HepG2 (cell line): ENCODE data around the gene NUBP2. TPM values are rescaled to one million over a fixed set of nuclear protein-coding genes. Genes with fewer than 3 reads are reported as not detected.

Experiments
- ARNT ChIP-seq: fragments of 450-650 bp; IDR thresholded peaks from 2 replicates; pipeline ENCODE4 v1.6.1; 2017
- ATAD3A ChIP-seq: sonication (generic); formaldehyde crosslinking; IDR thresholded peaks from 2 replicates; pipeline ENCODE4 v1.4.0; 2020; ENCODE audit warnings: missing genetic modification reagents
- FOXK2 ChIP-seq: fragments of 450-650 bp; IDR thresholded peaks from 2 replicates; pipeline ENCODE4 v1.6.1; 2016
- HDAC6 ChIP-seq: fragments of 200-600 bp; sonication (generic); IDR thresholded peaks from 2 replicates; pipeline ENCODE4 v1.7.0; 2017; ENCODE audit warnings: mild to moderate bottlenecking, antibody characterized with exemption, low read length, low read depth
- KLF16 ChIP-seq, 2 experiments: sonication (generic) in 1 of 2; formaldehyde crosslinking in 1 of 2; IDR thresholded peaks; 2 replicates each; pipeline versions ENCODE4 v1.6.1 to v1.8.0; 2016 to 2023; ENCODE audit warnings: missing genetic modification reagents in 2 of 2, missing compliant biosample characterization in 1 of 2
- MBNL3 ChIP-seq: fragments of 250-450 bp; sonication (Bioruptor Pico); conservative IDR thresholded peaks from 2 replicates; pipeline ENCODE4 v1.8.0; 2022; ENCODE audit warnings: mild to moderate bottlenecking, inconsistent platforms
- ONECUT2 ChIP-seq: sonication (generic); formaldehyde crosslinking; IDR thresholded peaks from 2 replicates; pipeline ENCODE4 v1.4.0; 2020; ENCODE audit warnings: missing genetic modification reagents
- POGK ChIP-seq: sonication (generic); formaldehyde crosslinking; conservative IDR thresholded peaks from 2 replicates; pipeline ENCODE4 v1.8.0; 2022; ENCODE audit warnings: mild to moderate bottlenecking, moderate library complexity, missing genetic modification reagents
- RXRB ChIP-seq: IDR thresholded peaks from 2 replicates; pipeline ENCODE4 v1.6.1; 2016; ENCODE audit warnings: borderline replicate concordance, missing genetic modification reagents, missing compliant biosample characterization
- SKIL ChIP-seq: sonication (generic); formaldehyde crosslinking; IDR thresholded peaks from 2 replicates; pipeline ENCODE4 v1.8.0; 2022; ENCODE audit warnings: missing genetic modification reagents, mild to moderate bottlenecking, moderate library complexity, borderline replicate concordance
- SYNCRIP ChIP-seq: fragments of 200-400 bp; formaldehyde crosslinking; IDR thresholded peaks from 2 replicates; pipeline ENCODE4 v1.6.1; 2018; ENCODE audit warnings: mild to moderate bottlenecking, low read depth, low read length; ENCODE audit not compliant: insufficient read depth
- YEATS2 ChIP-seq: sonication (generic); formaldehyde crosslinking; IDR thresholded peaks from 2 replicates; pipeline ENCODE4 v1.4.0; 2020; ENCODE audit warnings: missing genetic modification reagents, borderline replicate concordance
- ZNF24 ChIP-seq: fragments of 450-650 bp; IDR thresholded peaks from 2 replicates; pipeline ENCODE4 v1.6.1; 2017; ENCODE audit warnings: antibody characterized with exemption, mild to moderate bottlenecking
- ZNF367 ChIP-seq: sonication (generic); formaldehyde crosslinking; IDR thresholded peaks from 2 replicates; pipeline ENCODE4 v1.4.0; 2020; ENCODE audit warnings: missing genetic modification reagents, borderline replicate concordance
- ZNF44 ChIP-seq: sonication (generic); formaldehyde crosslinking; IDR thresholded peaks from 2 replicates; pipeline ENCODE4 v1.5.1; 2020; ENCODE audit warnings: mild to moderate bottlenecking, missing genetic modification reagents
- ZNF567 ChIP-seq: sonication (generic); formaldehyde crosslinking; IDR thresholded peaks from 2 replicates; pipeline ENCODE4 v1.8.1; 2023; ENCODE audit warnings: mild to moderate bottlenecking, missing genetic modification reagents, borderline replicate concordance
- ZNF747 ChIP-seq: sonication (generic); formaldehyde crosslinking; IDR thresholded peaks from 2 replicates; pipeline ENCODE4 v1.8.1; 2023; ENCODE audit warnings: missing genetic modification reagents, mild to moderate bottlenecking, borderline replicate concordance
- ZNF761 ChIP-seq: sonication (generic); formaldehyde crosslinking; conservative IDR thresholded peaks from 2 replicates; pipeline ENCODE4 v1.4.0; 2020; ENCODE audit warnings: mild to moderate bottlenecking, missing genetic modification reagents
- polyA plus RNA-seq, 8 experiments: library from polyadenylated mRNA; depleted of rRNA in 3 of 8; stranded (reverse) in 7 of 8; unstranded in 1 of 8; fragments of >200 nt; fragmentation: Illumina TruSeq in 4 of 8; extraction: Trizol in 4 of 8; gene quantifications; 2 replicates each; pipeline versions ENCODE4 v1.2.1 to v1.2.3, GENCODE V29; 2011 to 2016; ENCODE audit warnings: low read depth in 4 of 8, missing spikeins in 1 of 8, mixed read lengths in 1 of 8; ENCODE audit not compliant: insufficient read depth in 1 of 8
- total RNA-seq, 5 experiments: library from RNA; depleted of rRNA; stranded (reverse); fragments of >200 nt; fragmentation: Illumina TruSeq; extraction: Trizol; gene quantifications; 2 replicates each; pipeline ENCODE4 v1.2.3, GENCODE V29; 2016; ENCODE audit warnings: low read depth in 1 of 5
- TF ChIP-seq, protein P1 (sequence below): sonication (generic); formaldehyde crosslinking; IDR thresholded peaks from 2 replicates; pipeline ENCODE4 v1.5.0; 2020; ENCODE audit warnings: mild to moderate bottlenecking, missing genetic modification reagents, moderate library complexity
- TF ChIP-seq, protein P2 (sequence below): sonication (generic); formaldehyde crosslinking; IDR thresholded peaks from 2 replicates; pipeline ENCODE4 v1.4.0; 2020; ENCODE audit warnings: missing genetic modification reagents
- TF ChIP-seq, protein P3 (sequence below): sonication (generic); formaldehyde crosslinking; IDR thresholded peaks from 2 replicates; pipeline ENCODE4 v1.4.0; 2020; ENCODE audit warnings: missing genetic modification reagents, mild to moderate bottlenecking, borderline replicate concordance

The NUBP2 gene
- total and polyA plus RNA-seq, 2 of the 13 experiments (the other 11 are each of a cell fraction or from before 2014, with no cell fraction given) = 25.7 to 61.5 TPM

GRCh38 chr16:1823821-1824220 lies 41.1 kb downstream of the NUBP2 start (continued):
- TF ChIP-seq, protein P1, sequence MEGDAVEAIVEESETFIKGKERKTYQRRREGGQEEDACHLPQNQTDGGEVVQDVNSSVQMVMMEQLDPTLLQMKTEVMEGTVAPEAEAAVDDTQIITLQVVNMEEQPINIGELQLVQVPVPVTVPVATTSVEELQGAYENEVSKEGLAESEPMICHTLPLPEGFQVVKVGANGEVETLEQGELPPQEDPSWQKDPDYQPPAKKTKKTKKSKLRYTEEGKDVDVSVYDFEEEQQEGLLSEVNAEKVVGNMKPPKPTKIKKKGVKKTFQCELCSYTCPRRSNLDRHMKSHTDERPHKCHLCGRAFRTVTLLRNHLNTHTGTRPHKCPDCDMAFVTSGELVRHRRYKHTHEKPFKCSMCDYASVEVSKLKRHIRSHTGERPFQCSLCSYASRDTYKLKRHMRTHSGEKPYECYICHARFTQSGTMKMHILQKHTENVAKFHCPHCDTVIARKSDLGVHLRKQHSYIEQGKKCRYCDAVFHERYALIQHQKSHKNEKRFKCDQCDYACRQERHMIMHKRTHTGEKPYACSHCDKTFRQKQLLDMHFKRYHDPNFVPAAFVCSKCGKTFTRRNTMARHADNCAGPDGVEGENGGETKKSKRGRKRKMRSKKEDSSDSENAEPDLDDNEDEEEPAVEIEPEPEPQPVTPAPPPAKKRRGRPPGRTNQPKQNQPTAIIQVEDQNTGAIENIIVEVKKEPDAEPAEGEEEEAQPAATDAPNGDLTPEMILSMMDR (CRISPR knock-in tag) = peak; percentile 87
- 0 out of 2 replicates have a peak, but pooled peaks have one; percentile 22 for TF ChIP-seq POGK (CRISPR knock-in tag)
- no peak for TF ChIP-seq ONECUT2 (CRISPR knock-in tag)
- no peak for TF ChIP-seq SKIL
- TF ChIP-seq ATAD3A = no peak
- TF ChIP-seq YEATS2 (CRISPR knock-in tag) = peak; percentile 22; the same call in 1 of the 2 replicates
- no peak for TF ChIP-seq SYNCRIP
- TF ChIP-seq FOXK2 = no peak
- peak in 1 of 2 experiments; percentile 50; a peak in 1 of 4 replicates for TF ChIP-seq KLF16 (CRISPR knock-in tag; IDR thresholded peaks at IDR 0.05)
- no peak for TF ChIP-seq RXRB (CRISPR knock-in tag)
- no peak for TF ChIP-seq ZNF367 (CRISPR knock-in tag)
- no peak for TF ChIP-seq ZNF761 (CRISPR knock-in tag)
- TF ChIP-seq ZNF567 (CRISPR knock-in tag) = no peak
- TF ChIP-seq MBNL3 (CRISPR knock-in tag) = no peak
- TF ChIP-seq, protein P2, sequence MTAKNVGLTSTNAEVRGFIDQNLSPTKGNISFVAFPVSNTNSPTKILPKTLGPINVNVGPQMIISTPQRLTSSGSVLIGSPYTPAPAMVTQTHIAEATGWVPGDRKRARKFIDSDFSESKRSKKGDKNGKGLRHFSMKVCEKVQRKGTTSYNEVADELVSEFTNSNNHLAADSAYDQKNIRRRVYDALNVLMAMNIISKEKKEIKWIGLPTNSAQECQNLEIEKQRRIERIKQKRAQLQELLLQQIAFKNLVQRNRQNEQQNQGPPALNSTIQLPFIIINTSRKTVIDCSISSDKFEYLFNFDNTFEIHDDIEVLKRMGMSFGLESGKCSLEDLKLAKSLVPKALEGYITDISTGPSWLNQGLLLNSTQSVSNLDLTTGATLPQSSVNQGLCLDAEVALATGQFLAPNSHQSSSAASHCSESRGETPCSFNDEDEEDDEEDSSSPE (CRISPR knock-in tag) = peak; percentile 18; the same call in 1 of the 2 replicates
- TF ChIP-seq ZNF44 (CRISPR knock-in tag) = no peak
- TF ChIP-seq, protein P3, sequence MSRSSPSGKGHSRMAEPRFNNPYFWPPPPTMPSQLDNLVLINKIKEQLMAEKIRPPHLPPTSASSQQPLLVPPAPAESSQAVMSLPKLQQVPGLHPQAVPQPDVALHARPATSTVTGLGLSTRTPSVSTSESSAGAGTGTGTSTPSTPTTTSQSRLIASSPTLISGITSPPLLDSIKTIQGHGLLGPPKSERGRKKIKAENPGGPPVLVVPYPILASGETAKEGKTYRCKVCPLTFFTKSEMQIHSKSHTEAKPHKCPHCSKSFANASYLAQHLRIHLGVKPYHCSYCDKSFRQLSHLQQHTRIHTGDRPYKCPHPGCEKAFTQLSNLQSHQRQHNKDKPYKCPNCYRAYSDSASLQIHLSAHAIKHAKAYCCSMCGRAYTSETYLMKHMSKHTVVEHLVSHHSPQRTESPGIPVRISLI (CRISPR knock-in tag) = 0 out of 2 replicates have a peak, but pooled peaks have one; percentile 14
- no peak for TF ChIP-seq ZNF24
- no peak for TF ChIP-seq ARNT
- TF ChIP-seq HDAC6 = no peak
- no peak; the same call in 1 of the 2 replicates for TF ChIP-seq ZNF747
